Epithelial cell of proximal tubule (primary cell): ENCODE data around the gene PAQR6. TPM values are rescaled to one million over a fixed set of nuclear protein-coding genes. Genes with fewer than 3 reads are reported as not detected.
A peak's percentile ranks its signal among the peaks of the same experiment; 100 is the strongest.

Source experiments
- DNase-seq: peaks from one replicate; pipeline ENCODE4 v3.0.0-alpha.2; 2011; ENCODE audit warnings: low read depth
- H3K4me3 ChIP-seq: 2 replicates; pipeline ENCODE4 v1.5.1; 2011; ENCODE audit warnings: low read depth, mild to moderate bottlenecking, low read length
- total RNA-seq: library from RNA; depleted of rRNA; stranded (reverse); fragments of >200 nt; gene quantifications from 2 replicates; pipeline ENCODE4 v1.2.3, GENCODE V29; 2015
- TF ChIP-seq, protein P1 (sequence below): conservative IDR thresholded peaks from 2 replicates; pipeline ENCODE4 v1.5.1; 2012; ENCODE audit warnings: low read depth, mild to moderate bottlenecking, low read length

The PAQR6 gene
- total RNA-seq, 1 donor from 2014 or later, result 1.5 TPM

DNA sequence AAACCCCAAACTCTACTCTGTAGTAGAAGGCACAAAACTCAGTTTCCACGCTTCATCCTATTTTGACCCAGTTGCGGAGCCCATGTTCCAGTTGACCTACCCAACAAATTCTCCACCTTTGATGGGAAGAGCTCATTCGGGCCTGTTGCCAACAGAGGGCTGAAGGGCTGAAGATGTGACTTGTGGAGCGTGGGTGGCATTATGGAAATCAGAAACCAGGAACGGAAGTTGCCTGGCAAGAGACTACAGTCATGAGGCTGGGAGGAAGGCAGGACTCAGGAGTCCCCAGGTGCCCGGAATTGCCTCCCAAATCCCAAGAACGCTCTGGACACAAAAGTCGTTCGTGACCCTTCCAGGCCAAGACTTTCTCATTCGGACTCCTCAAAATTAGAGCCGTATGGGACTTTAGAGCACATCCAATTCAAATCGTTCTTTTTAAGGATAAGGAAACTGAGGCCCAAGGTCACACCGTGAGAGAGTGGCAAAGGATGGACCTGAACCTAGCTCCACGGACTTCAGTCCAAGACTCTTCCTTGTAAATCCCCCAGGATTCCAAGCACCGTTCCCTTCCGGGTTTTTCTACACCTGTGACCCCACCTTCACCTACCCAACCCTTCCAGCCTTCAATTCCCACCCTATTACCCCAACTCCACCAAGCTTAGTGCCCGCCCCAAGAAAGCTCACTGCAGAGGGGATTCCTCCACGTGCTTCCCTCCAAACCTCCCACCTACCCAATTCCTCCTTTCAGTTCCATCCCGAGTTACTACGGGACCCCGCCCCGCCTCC lies 34.0 kb upstream of the PAQR6 start:
- no peak for DNase-seq

DNA sequence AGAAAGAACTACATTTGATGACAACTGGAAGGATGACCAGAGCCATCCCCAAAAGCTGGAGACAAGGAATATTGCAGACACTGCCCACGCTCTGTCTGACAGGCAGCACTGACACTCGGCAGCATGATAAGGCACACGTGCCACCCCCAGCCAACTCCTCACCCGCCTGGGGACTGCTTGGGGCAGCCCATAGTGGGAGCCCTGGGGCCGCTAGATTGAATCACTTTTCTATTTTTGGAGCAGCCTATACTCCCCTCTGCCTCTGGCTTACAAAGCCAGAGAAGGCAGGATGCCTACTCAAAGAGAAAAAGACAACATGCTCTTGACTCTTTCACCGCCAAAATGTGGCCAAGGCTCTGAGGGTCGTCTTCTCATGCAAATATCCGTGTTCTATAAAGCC lies 33.4 kb upstream of the PAQR6 start:
- TF ChIP-seq, protein P1, sequence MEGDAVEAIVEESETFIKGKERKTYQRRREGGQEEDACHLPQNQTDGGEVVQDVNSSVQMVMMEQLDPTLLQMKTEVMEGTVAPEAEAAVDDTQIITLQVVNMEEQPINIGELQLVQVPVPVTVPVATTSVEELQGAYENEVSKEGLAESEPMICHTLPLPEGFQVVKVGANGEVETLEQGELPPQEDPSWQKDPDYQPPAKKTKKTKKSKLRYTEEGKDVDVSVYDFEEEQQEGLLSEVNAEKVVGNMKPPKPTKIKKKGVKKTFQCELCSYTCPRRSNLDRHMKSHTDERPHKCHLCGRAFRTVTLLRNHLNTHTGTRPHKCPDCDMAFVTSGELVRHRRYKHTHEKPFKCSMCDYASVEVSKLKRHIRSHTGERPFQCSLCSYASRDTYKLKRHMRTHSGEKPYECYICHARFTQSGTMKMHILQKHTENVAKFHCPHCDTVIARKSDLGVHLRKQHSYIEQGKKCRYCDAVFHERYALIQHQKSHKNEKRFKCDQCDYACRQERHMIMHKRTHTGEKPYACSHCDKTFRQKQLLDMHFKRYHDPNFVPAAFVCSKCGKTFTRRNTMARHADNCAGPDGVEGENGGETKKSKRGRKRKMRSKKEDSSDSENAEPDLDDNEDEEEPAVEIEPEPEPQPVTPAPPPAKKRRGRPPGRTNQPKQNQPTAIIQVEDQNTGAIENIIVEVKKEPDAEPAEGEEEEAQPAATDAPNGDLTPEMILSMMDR, result no peak
- peak overlapping the region; percentile 86 for H3K4me3 ChIP-seq
- DNase-seq, result no peak

More for the DNA sequence above, 34.0 kb upstream of the PAQR6 start:
- H3K4me3 ChIP-seq, result peak overlapping the region; percentile 86
- TF ChIP-seq, protein P1, result no peak

DNA sequence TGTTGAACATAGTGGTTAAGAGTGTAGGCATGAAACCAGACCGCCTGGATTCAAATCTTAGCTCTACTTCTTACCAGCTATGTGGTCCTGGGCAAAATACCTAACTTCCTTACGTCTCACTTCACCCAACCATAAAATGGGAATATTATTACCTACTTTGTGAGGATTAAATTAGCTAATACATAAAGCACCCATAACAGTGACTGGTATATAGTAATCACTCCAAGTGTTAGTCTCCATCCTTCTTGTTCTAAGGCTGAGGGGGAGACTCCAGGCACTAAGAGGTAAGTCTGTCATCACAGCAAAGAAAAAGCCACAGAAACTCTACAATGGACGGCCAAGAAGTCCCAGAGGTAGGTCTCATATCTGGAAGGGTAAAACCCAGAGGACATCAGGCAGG lies 32.0 kb upstream of the PAQR6 start:
- TF ChIP-seq, protein P1, result no peak
- DNase-seq, result no peak
- H3K4me3 ChIP-seq, result no peak overlapping the region

DNA sequence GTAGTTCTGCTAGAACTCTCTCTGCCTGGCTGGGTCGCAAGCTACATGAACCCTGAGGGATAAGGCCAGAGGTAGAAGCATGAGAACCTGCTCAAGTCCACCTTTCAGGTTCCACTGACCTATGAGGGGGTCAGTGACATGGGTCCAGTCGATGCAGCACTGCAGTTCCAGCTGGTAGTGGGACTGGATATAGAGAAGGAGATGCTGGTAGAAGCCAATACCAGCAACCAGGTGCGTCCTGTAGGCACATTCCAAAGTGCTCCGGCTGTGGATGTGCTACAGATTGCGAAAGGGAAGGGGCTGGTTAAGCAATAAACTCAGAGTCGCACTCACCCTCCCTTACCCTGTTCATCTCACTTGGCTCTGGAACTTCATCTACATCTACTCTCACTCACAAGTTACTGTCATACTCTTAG lies 29.1 kb upstream of the PAQR6 start:
- H3K4me3 ChIP-seq, result no peak overlapping the region
- TF ChIP-seq, protein P1, result no peak
- DNase-seq, result no peak

DNA sequence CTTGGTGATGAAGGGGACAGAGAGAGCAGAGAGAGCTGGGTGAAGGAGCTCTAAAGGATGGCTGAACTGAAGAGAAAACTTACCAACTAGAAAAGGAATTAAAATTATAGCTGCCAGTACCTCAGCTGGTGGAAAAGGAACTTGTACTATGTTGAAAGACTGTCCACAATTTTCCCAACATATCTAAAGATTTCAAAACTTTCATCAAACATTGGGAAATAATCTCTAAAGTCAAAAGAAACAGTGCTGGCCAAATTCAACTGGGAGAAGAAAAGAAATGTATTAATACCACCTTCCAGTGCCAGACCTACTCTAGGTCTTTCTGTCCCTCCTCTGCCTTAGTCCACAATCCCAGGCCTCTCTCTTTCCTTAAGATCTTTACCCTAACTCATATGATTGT lies 28.7 kb upstream of the PAQR6 start:
- TF ChIP-seq, protein P1, result no peak
- DNase-seq, result no peak
- H3K4me3 ChIP-seq, result no peak overlapping the region

DNA sequence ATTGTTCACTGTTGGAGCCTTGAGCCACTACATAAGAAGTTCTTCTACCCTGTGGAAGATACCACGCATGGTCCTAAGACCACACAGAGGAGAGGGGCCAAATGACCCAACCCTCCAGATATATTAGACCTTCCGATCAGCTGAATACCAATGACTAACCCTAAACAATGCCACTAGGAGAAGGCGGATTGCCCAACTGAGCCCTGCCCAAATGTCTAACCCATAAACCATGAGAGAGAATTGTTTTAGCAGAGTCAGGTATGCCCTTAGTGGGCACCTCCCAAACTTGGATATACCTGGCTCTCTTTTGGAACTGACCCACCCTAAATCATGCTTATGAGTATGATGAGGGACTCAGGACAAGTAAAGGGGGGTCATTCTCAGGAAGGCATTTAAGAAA lies 22.5 kb upstream of the PAQR6 start:
- no peak for DNase-seq
- TF ChIP-seq, protein P1, result no peak
- no peak overlapping the region for H3K4me3 ChIP-seq

DNA sequence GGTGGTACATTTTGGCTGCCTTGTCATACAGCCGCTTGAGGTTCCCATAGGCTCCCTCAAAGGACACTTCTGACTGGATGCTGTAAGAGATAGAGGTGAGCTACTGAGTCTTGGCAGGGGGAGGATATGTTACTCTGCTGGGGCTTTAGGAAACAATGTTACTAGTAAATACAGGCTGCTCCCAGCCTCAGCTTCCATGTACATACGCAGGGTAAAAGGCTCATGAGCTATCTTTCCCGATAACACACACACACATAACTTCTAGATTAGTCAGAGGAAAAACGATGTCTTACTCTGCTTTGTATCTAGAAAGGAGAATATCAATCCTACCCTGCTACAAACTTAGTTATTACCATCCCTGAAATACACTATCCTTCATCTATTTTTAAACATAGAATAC lies 20.5 kb upstream of the PAQR6 start:
- no peak for DNase-seq

More for the DNA sequence above, 20.5 kb upstream of the PAQR6 start:
- TF ChIP-seq, protein P1, result no peak
- H3K4me3 ChIP-seq, result no peak overlapping the region
